Dendritic cell treated with granulocyte-macrophage colony-stimulating factor and Interleukin-4, amounts not matched to agents 40 ng/mL and 50 ng/mL, for 4 days (primary cell): Measurements from ENCODE around the gene PRODH2.

Source experiments
- H3K27ac Mint-ChIP-seq: one replicate; pipeline ENCODE4 v1.8.0; 2022; ENCODE audit warnings: mild to moderate bottlenecking, mixed read lengths
- H3K27me3 Mint-ChIP-seq: one replicate; pipeline ENCODE4 v1.8.0; 2022; ENCODE audit warnings: mild to moderate bottlenecking, mixed read lengths
- H3K36me3 Mint-ChIP-seq: one replicate; pipeline ENCODE4 v1.8.0; 2022; ENCODE audit warnings: low read depth, mixed read lengths
- H3K4me1 Mint-ChIP-seq: one replicate; pipeline ENCODE4 v1.8.0; 2022; ENCODE audit warnings: low read depth, mixed read lengths
- H3K4me3 Mint-ChIP-seq: one replicate; pipeline ENCODE4 v1.8.0; 2022; ENCODE audit warnings: mild to moderate bottlenecking, moderate library complexity, mixed read lengths
- H3K9me3 Mint-ChIP-seq: one replicate; pipeline ENCODE4 v1.8.0; 2022; ENCODE audit warnings: mixed read lengths
- intact Hi-C: fragments of 100-400 bp; cut with micrococcal nuclease; formaldehyde crosslinking; loops from one replicate; pipeline ENCODE4 v1.15.0; 2022

Gene PRODH2

DNA sequence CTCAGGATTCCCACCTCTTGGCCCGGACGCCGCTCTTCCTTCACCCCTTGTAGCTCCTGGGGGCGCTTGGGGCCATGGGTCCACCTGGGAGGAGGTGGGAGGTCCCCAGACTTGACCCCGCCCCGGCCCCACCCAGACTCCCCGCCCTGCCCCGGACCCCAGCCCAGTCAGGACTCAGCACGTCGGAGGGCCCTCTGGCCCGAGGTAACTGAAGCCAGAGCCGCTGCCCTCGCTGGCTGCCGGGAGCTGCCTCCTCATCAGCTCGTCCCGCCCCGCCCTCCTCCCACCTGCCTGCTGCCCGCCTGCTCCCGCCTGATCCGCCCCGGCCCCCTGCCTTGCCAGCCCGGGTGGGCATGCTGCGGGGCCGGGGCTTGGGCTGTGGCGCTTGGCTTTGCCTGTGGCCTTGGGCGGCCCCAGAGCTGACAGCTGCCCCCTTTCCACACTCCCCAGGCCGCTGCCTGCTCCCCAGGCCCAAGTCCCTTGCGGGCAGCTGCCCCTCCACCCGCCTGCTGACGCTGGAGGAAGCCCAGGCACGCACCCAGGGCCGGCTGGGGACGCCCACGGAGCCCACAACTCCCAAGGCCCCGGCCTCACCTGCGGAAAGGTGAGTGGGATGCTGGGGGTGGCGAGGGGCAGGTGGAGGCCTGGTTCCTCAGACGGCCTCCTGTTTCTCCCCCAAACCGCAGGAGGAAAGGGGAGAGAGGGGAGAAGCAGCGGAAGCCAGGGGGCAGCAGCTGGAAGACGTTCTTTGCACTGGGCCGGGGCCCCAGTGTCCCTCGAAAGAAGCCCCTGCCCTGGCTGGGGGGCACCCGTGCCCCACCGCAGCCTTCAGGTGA is 27.9 kb downstream of the PRODH2 start:
- H3K36me3 Mint-ChIP-seq = peaks cover 41% of the 10 kb centered on the region

GRCh38 chr19:35783469-35784434 is 28.9 kb downstream of the PRODH2 start:
- intact Hi-C loops = no loop called here
- no peaks in the 10 kb centered on the region for H3K27me3 Mint-ChIP-seq

More for the DNA sequence above, 27.9 kb downstream of the PRODH2 start:
- Mint-ChIP-seq H3K9me3 (no peaks in the 10 kb centered on the region), H3K27me3 (no peaks in the 10 kb centered on the region), H3K4me1 (no peaks in the 10 kb centered on the region), H3K27ac (no peak overlapping the region), H3K4me3 (no peak overlapping the region)
- intact Hi-C loops = no loop called here

DNA sequence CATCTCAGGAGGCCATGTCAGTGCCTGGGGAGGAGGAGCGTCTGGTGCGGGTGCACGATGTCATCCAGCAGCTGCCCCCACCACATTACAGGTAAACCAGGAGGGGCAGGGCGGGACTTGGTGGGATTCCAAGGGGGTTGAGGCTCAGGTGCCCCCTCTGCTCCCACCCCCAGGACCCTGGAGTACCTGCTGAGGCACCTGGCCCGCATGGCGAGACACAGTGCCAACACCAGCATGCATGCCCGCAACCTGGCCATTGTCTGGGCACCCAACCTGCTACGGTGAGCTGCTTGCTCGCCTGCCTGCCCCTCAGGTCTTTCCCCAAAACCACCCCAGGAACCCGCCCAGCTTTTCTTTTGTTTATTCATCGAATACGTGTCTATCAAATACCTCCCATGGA is 30.1 kb downstream of the PRODH2 start:
- Mint-ChIP-seq H3K27ac (no peak overlapping the region), H3K4me1 (no peaks in the 10 kb centered on the region), H3K27me3 (no peaks in the 10 kb centered on the region), H3K4me3 (no peak overlapping the region), H3K9me3 (no peaks in the 10 kb centered on the region), H3K36me3 (peaks cover 47% of the 10 kb centered on the region)
- intact Hi-C loops = no loop called here

More at GRCh38 chr19:35783469-35784434, 28.9 kb downstream of the PRODH2 start:
- Mint-ChIP-seq H3K9me3 (no peaks in the 10 kb centered on the region), H3K36me3 (peaks cover 46% of the 10 kb centered on the region), H3K4me1 (no peaks in the 10 kb centered on the region), H3K27ac (no peak overlapping the region), H3K4me3 (no peak overlapping the region)

GRCh38 chr19:35781650-35782049 is 31.0 kb downstream of the PRODH2 start:
- H3K27ac Mint-ChIP-seq = no peak overlapping the region
- no peak overlapping the region for H3K4me3 Mint-ChIP-seq
- intact Hi-C loops = no loop called here
- no peaks in the 10 kb centered on the region for H3K27me3 Mint-ChIP-seq
- peaks cover 47% of the 10 kb centered on the region for H3K36me3 Mint-ChIP-seq
- H3K9me3 Mint-ChIP-seq = no peaks in the 10 kb centered on the region
- peaks cover 5% of the 10 kb centered on the region for H3K4me1 Mint-ChIP-seq

GRCh38 chr19:35780717-35781116 is 31.9 kb downstream of the PRODH2 start:
- Mint-ChIP-seq H3K9me3 (no peaks in the 10 kb centered on the region), H3K4me1 (peaks cover 14% of the 10 kb centered on the region), H3K4me3 (no peak overlapping the region), H3K27me3 (no peaks in the 10 kb centered on the region), H3K36me3 (peaks cover 41% of the 10 kb centered on the region), H3K27ac (no peak overlapping the region)
- intact Hi-C loops = no loop called here

DNA sequence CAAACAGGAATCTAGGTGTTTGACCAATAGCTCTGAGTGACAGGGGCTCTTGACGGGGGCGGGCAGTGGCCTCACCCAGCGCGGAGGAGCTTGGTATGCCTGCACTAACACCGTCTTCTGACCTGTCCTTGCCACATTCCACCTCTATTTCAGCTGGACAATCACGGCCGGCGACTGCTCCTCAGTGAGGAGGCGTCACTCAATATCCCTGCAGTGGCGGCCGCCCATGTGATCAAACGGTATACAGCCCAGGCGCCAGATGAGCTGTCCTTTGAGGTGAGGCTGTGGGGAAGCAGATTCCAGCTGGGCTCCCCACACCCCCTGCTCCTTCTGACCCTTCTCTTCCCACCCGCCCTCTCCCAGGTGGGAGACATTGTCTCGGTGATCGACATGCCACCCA is 32.6 kb downstream of the PRODH2 start:
- peaks cover 16% of the 10 kb centered on the region for H3K4me1 Mint-ChIP-seq
- intact Hi-C loops = no loop called here
- H3K36me3 Mint-ChIP-seq = peaks cover 41% of the 10 kb centered on the region
- H3K27me3 Mint-ChIP-seq = no peaks in the 10 kb centered on the region
- H3K4me3 Mint-ChIP-seq = no peak overlapping the region
- no peaks in the 10 kb centered on the region for H3K9me3 Mint-ChIP-seq
- no peak overlapping the region for H3K27ac Mint-ChIP-seq

GRCh38 chr19:35779033-35779432 is 33.6 kb downstream of the PRODH2 start:
- intact Hi-C loops = no loop called here
- H3K27ac Mint-ChIP-seq = no peak overlapping the region
- no peak overlapping the region for H3K4me3 Mint-ChIP-seq
- peaks cover 41% of the 10 kb centered on the region for H3K36me3 Mint-ChIP-seq
- H3K27me3 Mint-ChIP-seq = peaks cover under 1% of the 10 kb centered on the region
- H3K9me3 Mint-ChIP-seq = no peaks in the 10 kb centered on the region
- peaks cover 25% of the 10 kb centered on the region for H3K4me1 Mint-ChIP-seq

GRCh38 chr19:35777961-35778360 is 34.7 kb downstream of the PRODH2 start:
- intact Hi-C loops = no loop called here
- Mint-ChIP-seq H3K4me1 (peaks cover 25% of the 10 kb centered on the region), H3K4me3 (no peak overlapping the region), H3K27ac (no peak overlapping the region), H3K36me3 (peaks cover 34% of the 10 kb centered on the region), H3K27me3 (peaks cover 2% of the 10 kb centered on the region), H3K9me3 (no peaks in the 10 kb centered on the region)

DNA sequence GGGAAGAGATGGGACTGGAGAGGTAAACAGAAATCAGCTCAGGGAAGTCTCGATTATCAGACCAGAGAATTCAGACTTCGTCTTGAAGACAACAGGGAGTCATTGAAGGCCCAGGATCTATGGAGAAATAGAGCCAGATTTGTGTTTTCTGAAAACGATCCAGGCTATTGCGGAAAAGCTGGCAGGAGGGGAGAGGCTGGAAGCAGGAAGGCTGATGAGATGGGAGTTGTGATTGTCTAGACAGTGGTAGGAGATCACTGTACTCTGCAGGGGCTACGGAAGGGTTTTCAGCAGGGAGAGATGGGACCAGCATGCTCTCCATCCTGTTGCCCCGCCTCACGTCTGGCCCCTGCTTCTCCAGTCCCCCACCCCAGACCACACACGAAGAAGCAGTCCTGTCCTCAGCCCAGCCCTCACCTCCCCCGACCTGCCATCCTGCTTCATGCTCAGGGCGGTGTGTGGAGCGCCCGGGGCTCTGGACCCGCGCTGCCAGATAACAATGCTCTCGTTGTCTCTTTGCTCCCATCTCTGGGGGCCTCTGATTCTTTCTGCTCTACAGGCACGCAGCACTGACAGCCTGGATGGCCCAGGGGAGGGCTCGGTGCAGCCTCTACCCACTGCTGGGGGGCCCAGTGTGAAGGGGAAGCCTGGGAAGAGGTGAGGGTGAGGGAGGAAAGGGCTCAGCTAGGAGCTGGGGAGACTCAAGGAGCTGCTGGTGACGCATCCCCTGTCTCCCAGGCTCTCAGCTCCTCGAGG is 35.4 kb downstream of the PRODH2 start:
- H3K27ac Mint-ChIP-seq = no peak overlapping the region
- peaks cover 25% of the 10 kb centered on the region for H3K4me1 Mint-ChIP-seq
- H3K27me3 Mint-ChIP-seq = peaks cover 2% of the 10 kb centered on the region
- H3K36me3 Mint-ChIP-seq = peaks cover 27% of the 10 kb centered on the region
- H3K9me3 Mint-ChIP-seq = no peaks in the 10 kb centered on the region
- no peak overlapping the region for H3K4me3 Mint-ChIP-seq
- intact Hi-C loops = no loop called here

GRCh38 chr19:35776102-35776788 is 36.4 kb downstream of the PRODH2 start:
- H3K9me3 Mint-ChIP-seq = no peaks in the 10 kb centered on the region
- intact Hi-C loops = no loop called here
- H3K27ac Mint-ChIP-seq = peak overlapping the region; percentile 77

GRCh38 chr19:35775298-35776101 is 37.1 kb downstream of the PRODH2 start, which contains the start of gene ARHGAP33:
ARHGAP33 (plus strand) TSS chr19:35775564; CDS start chr19:35775659, 95 bp downstream.
- no peaks in the 10 kb centered on the region for H3K9me3 Mint-ChIP-seq
- peak within 1 kb of the TSS; percentile 77 for H3K27ac Mint-ChIP-seq
- intact Hi-C loops = no loop called here
- H3K36me3 Mint-ChIP-seq = peaks cover 10% of the 10 kb centered on the region
- peak within 1 kb of the TSS; percentile 77 for H3K4me3 Mint-ChIP-seq
- H3K27me3 Mint-ChIP-seq = peaks cover 2% of the 10 kb centered on the region
- peaks cover 25% of the 10 kb centered on the region for H3K4me1 Mint-ChIP-seq

More at GRCh38 chr19:35776102-35776788, 36.4 kb downstream of the PRODH2 start:
- H3K36me3 Mint-ChIP-seq = peaks cover 18% of the 10 kb centered on the region
- peak overlapping the region; percentile 77 for H3K4me3 Mint-ChIP-seq
- peaks cover 25% of the 10 kb centered on the region for H3K4me1 Mint-ChIP-seq
- H3K27me3 Mint-ChIP-seq = peaks cover 2% of the 10 kb centered on the region

DNA sequence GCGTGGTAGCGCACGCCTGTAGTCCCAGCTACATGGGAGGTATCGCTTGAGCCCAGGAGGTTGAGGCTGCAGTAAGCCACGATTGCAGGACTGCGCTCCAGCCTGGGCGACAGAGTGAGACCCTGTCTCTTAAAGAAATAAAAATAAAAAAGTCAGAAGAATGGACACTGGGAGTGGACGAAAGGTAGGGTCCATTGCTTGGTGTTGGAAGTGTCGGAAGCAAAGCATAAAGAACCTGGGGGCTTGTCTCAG is 37.7 kb downstream of the PRODH2 start:
- Mint-ChIP-seq H3K36me3 (peaks cover 6% of the 10 kb centered on the region), H3K9me3 (no peaks in the 10 kb centered on the region), H3K27me3 (peaks cover 2% of the 10 kb centered on the region), H3K4me1 (peaks cover 25% of the 10 kb centered on the region), H3K27ac (peak overlapping the region; percentile 77), H3K4me3 (peak overlapping the region; percentile 77)
- intact Hi-C loops = no loop called here
